Subcutaneous preadipocyte (primary cell): ENCODE results near the gene NR2C2AP. TPM values are rescaled to one million over a fixed set of nuclear protein-coding genes. Genes with fewer than 3 reads are reported as not detected.

ENCODE experiments used
- small RNA-seq: library from RNA; depleted of rRNA; stranded (forward); fragments of <200 nt; gene quantifications from one replicate; pipeline ENCODE3, GENCODE V24; 2012
- total RNA-seq: library from RNA; depleted of rRNA; stranded (reverse); fragments of >200 nt; gene quantifications from 2 replicates; pipeline ENCODE4 v1.2.3, GENCODE V29; 2012

Gene NR2C2AP, protein sequence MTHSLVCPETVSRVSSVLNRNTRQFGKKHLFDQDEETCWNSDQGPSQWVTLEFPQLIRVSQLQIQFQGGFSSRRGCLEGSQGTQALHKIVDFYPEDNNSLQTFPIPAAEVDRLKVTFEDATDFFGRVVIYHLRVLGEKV
- 9.6 TPM in 2 replicates for total RNA-seq

DNA sequence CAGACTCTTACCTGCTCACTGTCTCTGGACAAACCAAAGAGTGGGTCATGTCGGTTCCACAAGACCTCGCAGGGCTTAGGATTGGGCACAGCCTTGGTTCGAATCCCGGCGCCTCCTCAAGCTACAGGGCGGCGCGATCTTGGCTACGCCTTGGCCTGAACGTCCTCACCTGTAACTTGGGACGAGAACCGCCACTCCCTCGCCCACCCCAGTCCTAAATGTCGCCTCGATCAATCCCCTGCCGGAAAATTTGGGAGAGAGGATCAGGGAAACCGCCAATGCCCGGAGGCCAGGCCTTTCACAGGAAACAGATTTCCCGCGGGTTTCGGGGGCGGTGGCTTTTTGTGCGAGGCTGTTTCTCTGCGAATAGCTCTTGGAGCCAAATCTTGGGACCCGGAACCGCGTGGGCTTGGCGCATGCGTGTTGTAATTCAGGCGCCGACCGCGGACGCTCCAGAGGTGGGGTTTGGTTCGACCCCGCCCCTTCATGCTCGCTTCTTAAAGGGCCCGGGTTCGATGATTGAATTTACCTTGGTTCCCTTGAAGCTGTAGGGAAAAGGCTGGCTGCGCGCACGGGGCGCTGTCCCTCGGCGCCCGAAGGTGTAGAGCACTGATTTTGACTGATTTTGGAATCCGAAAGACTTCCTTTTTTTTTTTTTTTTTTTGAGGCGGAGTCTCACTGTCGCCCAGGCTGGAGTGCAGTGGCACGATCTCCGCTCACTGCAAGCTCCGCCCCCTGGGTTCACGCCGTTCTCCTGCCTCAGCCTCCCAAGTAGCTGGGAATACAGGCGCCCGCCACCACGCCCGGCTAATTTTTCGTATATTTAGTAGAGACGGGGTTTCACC, at the start of gene NR2C2AP:
TSS of gene NR2C2AP (minus strand) at position 403 of the 845 bp plus-strand sequence. CDS start at position 49, 354 bp downstream.

DNA sequence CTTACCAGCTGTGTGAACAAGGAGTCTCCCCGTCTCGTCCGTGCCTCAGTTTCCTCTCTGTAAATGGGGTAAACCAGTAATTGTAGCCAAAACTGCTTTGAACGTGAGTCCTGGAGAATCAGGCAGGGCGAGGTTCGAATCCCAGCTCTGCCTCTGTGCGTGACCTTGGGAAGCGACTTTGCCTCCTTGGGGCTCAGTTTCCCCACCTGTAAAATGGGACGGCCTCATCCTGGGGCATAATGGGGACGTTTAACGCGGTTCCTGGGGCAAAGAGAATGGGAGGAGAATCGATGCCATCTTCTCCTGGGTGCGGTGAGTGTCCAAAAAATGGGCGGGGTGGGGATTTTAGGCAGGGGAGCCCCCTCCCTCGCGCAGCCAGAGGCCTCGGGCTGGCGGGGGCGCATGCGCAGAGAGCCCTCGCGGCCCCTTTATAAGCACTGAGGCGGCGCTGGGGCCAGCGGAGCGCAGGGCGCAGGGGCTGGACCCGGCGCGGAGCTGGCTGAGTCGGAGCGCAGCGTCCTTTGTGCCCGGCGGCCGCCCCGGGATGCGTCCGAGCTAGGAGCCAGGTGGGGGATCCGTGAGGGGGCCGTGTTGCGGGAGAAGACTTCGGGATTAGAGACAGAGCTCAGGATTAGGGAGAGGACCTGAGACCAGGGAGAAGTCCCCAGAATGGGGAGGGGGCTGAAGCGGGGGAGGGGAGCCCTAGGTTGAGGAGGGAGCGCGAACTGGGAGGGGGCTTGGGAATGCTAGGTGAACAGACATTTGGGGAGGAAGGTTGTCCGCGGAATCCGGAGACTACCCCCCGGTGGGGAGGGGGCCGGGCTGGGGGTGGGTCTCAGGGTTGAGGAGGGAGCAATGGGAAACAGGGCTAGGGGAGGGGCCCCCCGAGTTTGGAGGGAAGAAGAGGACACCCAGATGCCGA, 8.5 kb upstream of the NR2C2AP start, which contains the start of gene NCAN:
TSS of gene NCAN (plus strand) at position 460 of the 922 bp plus-strand sequence. CDS start 4,996 bp downstream, outside the sequence.

DNA sequence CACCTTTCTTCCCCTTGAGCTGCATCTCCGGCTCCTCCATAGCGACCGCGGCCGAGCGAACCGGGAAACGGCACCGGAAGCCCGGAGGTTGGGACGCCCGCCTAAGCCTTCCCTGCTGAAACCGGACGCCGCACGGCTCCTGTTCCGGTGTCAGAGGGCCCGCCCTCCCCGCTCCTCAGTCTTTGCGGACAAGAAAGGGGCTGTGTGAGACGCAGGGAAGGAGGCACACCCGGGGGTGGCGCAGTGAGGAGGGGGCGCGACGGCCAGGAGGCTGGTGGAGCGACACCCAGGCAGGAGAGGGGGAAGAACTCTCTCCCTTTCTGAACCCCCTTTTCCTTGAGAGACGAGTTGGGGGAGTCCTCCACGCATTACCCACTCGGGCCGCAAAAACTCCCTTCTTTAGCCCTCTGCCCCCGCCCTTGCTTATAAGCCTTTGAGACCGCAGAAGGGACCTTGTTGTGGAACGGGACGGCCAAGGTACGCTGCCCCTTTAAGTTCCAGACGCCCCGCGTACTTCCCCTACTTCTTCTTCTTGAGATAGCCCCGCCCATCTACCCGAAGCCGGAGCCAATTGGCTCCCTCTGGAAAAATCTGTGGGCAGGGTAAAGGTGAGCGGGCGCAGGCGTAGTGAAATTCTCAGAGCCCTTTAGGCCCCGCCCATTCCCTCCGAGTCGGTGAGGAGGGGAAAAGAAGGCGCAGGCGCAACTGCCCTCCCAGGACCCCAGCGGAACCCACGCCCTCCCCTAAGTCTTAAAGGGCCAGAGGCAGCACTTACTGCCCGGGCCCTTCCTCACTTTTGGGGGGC, 10.9 kb downstream of the NR2C2AP start, which contains the start of the genes BORCS8 and RFXANK:
TSS of gene BORCS8 (minus strand) at position 75 of the 805 bp plus-strand sequence. CDS start at position 40, 35 bp downstream.
TSS of gene RFXANK (plus strand) at position 181 of the 805 bp plus-strand sequence. CDS start 1,689 bp downstream, outside the sequence.

DNA sequence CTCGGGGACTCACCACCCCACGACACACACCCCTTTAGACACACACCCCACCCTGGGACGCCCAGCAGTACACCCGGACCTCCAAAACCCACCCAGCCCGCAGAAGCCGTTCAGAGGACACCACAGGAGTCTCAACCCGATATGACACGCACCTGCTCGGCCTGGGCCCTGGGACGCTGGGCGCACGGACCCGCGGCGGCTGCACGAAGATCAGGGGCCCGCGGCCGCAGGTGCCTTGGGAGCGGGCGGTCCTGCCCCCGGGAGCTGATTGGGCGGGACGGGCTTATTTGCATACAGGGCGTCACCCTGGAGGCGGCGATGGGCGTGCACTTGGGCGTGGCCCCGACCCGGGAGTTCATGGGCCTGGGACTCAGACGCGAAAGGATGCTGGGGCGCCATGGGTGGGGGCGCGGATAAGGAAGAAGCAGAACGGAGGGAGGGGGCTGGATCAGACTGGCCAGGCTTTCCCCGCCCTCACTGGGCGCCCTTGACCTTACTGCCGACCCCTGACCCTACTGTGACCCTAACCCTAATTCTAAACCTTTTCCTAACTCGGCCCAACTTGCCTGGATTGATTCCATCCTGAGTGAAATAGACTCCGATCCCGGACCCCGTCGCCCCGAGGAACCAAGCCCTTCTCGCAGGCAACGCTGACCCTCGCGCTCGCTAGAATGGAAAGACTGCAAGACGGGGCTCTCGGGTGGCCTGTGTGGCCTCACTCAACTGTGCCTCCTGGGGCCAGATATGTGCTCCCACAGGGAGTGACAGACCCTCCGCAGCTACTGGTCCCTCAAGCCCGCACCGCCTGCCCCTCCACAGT, 33.0 kb downstream of the NR2C2AP start, which contains the start of gene MEF2B:
TSS of gene MEF2B (minus strand) at position 211 of the 820 bp plus-strand sequence. CDS start 19,528 bp downstream, outside the sequence.

Small RNA genes within 50 kb of the gene (small RNA-seq; reads per million reads assigned to genes)
- gene RNU6-1028P: not detected

Other genes with a start within 250 kb of the NR2C2AP start
- gene SUGP2, start 169.9 kb downstream of the NR2C2AP start, total RNA-seq: 28.3 and 42.8 TPM in 2 replicates
- 50.4 and 54.7 TPM in 2 replicates for gene ARMC6, start 169.8 kb downstream of the NR2C2AP start, total RNA-seq
- gene SLC25A42, start 139.4 kb downstream of the NR2C2AP start, total RNA-seq: 4.0 and 4.9 TPM in 2 replicates
- gene TMEM161A, start 64.9 kb downstream of the NR2C2AP start, total RNA-seq: 24.8 and 25.0 TPM in 2 replicates
- gene MEF2B, start 33.2 kb downstream of the NR2C2AP start, total RNA-seq: not detected in 2 replicates
- gene BORCS8, start 11.3 kb downstream of the NR2C2AP start, total RNA-seq: 16.5 and 17.0 TPM in 2 replicates
- 49.7 and 50.3 TPM in 2 replicates for gene RFXANK, start 11.2 kb downstream of the NR2C2AP start, total RNA-seq
- under 0.01 TPM in 1 of 2 replicates, not detected in the other for gene NCAN, start 8.5 kb upstream of the NR2C2AP start, total RNA-seq
- gene TM6SF2, start 69.9 kb upstream of the NR2C2AP start, total RNA-seq: 0.20 TPM in 1 of 2 replicates, not detected in the other
- gene SUGP1, start 117.1 kb upstream of the NR2C2AP start, total RNA-seq: 22.8 and 28.5 TPM in 2 replicates
- 33.8 and 39.1 TPM in 2 replicates for gene MAU2, start 117.4 kb upstream of the NR2C2AP start, total RNA-seq
- gene GATAD2A, start 202.3 kb upstream of the NR2C2AP start, total RNA-seq: 50.0 and 71.4 TPM in 2 replicates